ENCODE measurements around the gene MTSS2. TPM values are rescaled to one million over a fixed set of nuclear protein-coding genes. Genes with fewer than 3 reads are reported as not detected.

Gene MTSS2
- total and polyA plus RNA-seq, 2 of the 8 experiments (the other 6 are each of a cell fraction or from before 2014, with no cell fraction given): 23.3 to 36.7 TPM

- H3K4me2 ChIP-seq (ENCODE audit: insufficient read depth in 1 of 2, low read depth in 2 of 2, low read length in 2 of 2): no peak overlapping the region
- no peak overlapping the region for H2BK15ac ChIP-seq (ENCODE audit: low read length)
- H3K4me3 ChIP-seq (ENCODE audit: extremely low read depth in 1 of 4, insufficient read depth in 2 of 4, low read depth in 3 of 4, low read length in 4 of 4): no peak overlapping the region
- POLR2A ChIA-PET (ENCODE audit: partially characterized antibody): interaction anchor here (0.9 to 2.6 kb wide), 8 partner anchors 9 to 259 kb away, joined by 3 to 9 read pairs (median 3); no protein-coding TSS in a partner anchor
- H3K18ac ChIP-seq (ENCODE audit: extremely low read depth, low read length): no peak overlapping the region
- H4K91ac ChIP-seq (replicated peaks; ENCODE audit: insufficient read length, low read length): peak overlapping the region; percentile 4
- no peak overlapping the region for H4K5ac ChIP-seq (ENCODE audit: insufficient read length, low read depth, low read length)
- no peaks in the 10 kb centered on the region for H4K20me1 ChIP-seq (replicated peaks in 1 of 2; ENCODE audit: control insufficient read depth in 1 of 2, insufficient read depth in 2 of 2, low read length in 2 of 2)
- H4K8ac ChIP-seq (ENCODE audit: extremely low read depth, insufficient read depth, low read length): no peak overlapping the region
- TF ChIP-seq, protein P1, sequence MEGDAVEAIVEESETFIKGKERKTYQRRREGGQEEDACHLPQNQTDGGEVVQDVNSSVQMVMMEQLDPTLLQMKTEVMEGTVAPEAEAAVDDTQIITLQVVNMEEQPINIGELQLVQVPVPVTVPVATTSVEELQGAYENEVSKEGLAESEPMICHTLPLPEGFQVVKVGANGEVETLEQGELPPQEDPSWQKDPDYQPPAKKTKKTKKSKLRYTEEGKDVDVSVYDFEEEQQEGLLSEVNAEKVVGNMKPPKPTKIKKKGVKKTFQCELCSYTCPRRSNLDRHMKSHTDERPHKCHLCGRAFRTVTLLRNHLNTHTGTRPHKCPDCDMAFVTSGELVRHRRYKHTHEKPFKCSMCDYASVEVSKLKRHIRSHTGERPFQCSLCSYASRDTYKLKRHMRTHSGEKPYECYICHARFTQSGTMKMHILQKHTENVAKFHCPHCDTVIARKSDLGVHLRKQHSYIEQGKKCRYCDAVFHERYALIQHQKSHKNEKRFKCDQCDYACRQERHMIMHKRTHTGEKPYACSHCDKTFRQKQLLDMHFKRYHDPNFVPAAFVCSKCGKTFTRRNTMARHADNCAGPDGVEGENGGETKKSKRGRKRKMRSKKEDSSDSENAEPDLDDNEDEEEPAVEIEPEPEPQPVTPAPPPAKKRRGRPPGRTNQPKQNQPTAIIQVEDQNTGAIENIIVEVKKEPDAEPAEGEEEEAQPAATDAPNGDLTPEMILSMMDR (IDR thresholded peaks at IDR 0.05; ENCODE audit: control extremely low read depth in 1 of 3, insufficient read depth in 1 of 3, low read depth in 1 of 3, low read length in 3 of 3): peak in 1 of 3 experiments; percentile 3; a peak in 1 of 4 replicates
- no peak for TF ChIP-seq ZNF274 (IDR thresholded peaks at IDR 0.05; ENCODE audit: borderline replicate concordance, extremely low read depth, low read length)
- TF ChIP-seq RBBP5 (IDR thresholded peaks at IDR 0.05; ENCODE audit: borderline replicate concordance, low read depth, low read length): no peak
- TF ChIP-seq MAFK (IDR thresholded peaks at IDR 0.05; ENCODE audit: low read depth, low read length): no peak
- H2AK5ac ChIP-seq (ENCODE audit: low read depth, low read length): no peak overlapping the region
- no peaks in the 10 kb centered on the region for H3K9me3 ChIP-seq (ENCODE audit: insufficient read depth in 2 of 2, low read depth in 1 of 2, low read length in 1 of 2)
- no peak overlapping the region for H3K14ac ChIP-seq (ENCODE audit: insufficient read length)
- H3K4me1 ChIP-seq (replicated peaks in 1 of 4; ENCODE audit: control insufficient read depth in 3 of 4, insufficient read depth in 4 of 4, low read length in 3 of 4): peaks cover 0 to 2% (median 0%) of the 10 kb centered on the region in 4 experiments; a peak in 1 of 7 replicates
- no peak overlapping the region for H3K9ac ChIP-seq (replicated peaks in 1 of 4; ENCODE audit: extremely low read depth in 1 of 4, low read depth in 3 of 4, low read length in 3 of 4)
- H2BK120ac ChIP-seq (replicated peaks; ENCODE audit: low read depth, low read length): no peak overlapping the region
- FAIRE-seq: no peak
- no peak for DNase-seq (ENCODE audit: low read depth in 1 of 2, low spot score in 2 of 2)
- H2BK20ac ChIP-seq (ENCODE audit: low read length): no peak overlapping the region
- H3K79me2 ChIP-seq (ENCODE audit: control insufficient read depth in 1 of 2, insufficient read depth in 2 of 2, low read length in 2 of 2): no peaks in the 10 kb centered on the region
- H3K27me3 ChIP-seq (replicated peaks in 1 of 4; ENCODE audit: control insufficient read depth in 3 of 4, extremely low read depth in 1 of 4, insufficient read depth in 3 of 4, low read length in 3 of 4): no peaks in the 10 kb centered on the region
- no peak overlapping the region for H2BK5ac ChIP-seq (ENCODE audit: low read depth, low read length)
- no peak overlapping the region for H3K56ac ChIP-seq (replicated peaks; ENCODE audit: insufficient read length, low read depth, low read length)
- H3K23ac ChIP-seq (ENCODE audit: insufficient read length): no peak overlapping the region
- peak overlapping the region; percentile 4; the same call in 1 of the 2 replicates for H2BK12ac ChIP-seq (ENCODE audit: low read depth, low read length)
- WGBS, 2 experiments (ENCODE audit: extremely low coverage in 1 of 2, insufficient coverage in 1 of 2, insufficient read length in 1 of 2, insufficient replicate concordance in 2 of 2, low coverage in 1 of 2, low lambda C conversion rate in 2 of 2, missing lambda C conversion rate in 1 of 2): 87% methylated on average over 18 of the region's 18 CpGs; no CpG with 5 or more reads in 1 of the 2 experiments
- H2AFZ ChIP-seq (ENCODE audit: low read length): no peak overlapping the region
- no peaks in the 10 kb centered on the region for H3K36me3 ChIP-seq (ENCODE audit: control insufficient read depth in 2 of 4, insufficient read depth in 4 of 4, low read length in 3 of 4)
- no peak overlapping the region for H3K27ac ChIP-seq (ENCODE audit: low read depth, low read length)
- H3K4ac ChIP-seq (replicated peaks; ENCODE audit: insufficient read length, low read depth, low read length): no peak overlapping the region
- H3K79me1 ChIP-seq (ENCODE audit: low read depth, low read length): no peaks in the 10 kb centered on the region
- H3K23me2 ChIP-seq (ENCODE audit: low read depth, low read length): no peaks in the 10 kb centered on the region
- CTCF ChIA-PET (ENCODE audit: partially characterized antibody): interaction anchor here (1.0 to 4.2 kb wide), 7 partner anchors 8 to 245 kb away, joined by 3 to 33 read pairs (median 4); no protein-coding TSS in a partner anchor
Observed at GRCh38 chr16:70638814-70639792, 46.8 kb downstream of the MTSS2 start.

Measured in H1 (cell line).